Naive thymus-derived CD4-positive, alpha-beta T cell (primary cell): ENCODE measurements around the gene ADORA1. TPM values are rescaled to one million over a fixed set of nuclear protein-coding genes. Genes with fewer than 3 reads are reported as not detected.

ENCODE experiments used
- ATAC-seq: fragments of 150-1000 bp; cut with Tn5 transposase; 2 replicates; pipeline ENCODE4 v1.10.0; 2021; ENCODE audit warnings: mild to moderate bottlenecking, moderate library complexity
- CTCF ChIA-PET: fragments of 350-600 bp; sonication (Branson Sonifier 250); formaldehyde crosslinking; loops from one replicate; lab custom pipeline; 2021; ENCODE audit warnings: antibody characterized with exemption; lab: Charles Lee
- POLR2A ChIA-PET: fragments of 350-600 bp; sonication (Branson Sonifier 250); formaldehyde crosslinking; loops from one replicate; lab custom pipeline; 2021; ENCODE audit warnings: antibody characterized with exemption, inconsistent platforms; lab: Charles Lee
- DNase-seq, 9 donors: peaks; one replicate each; pipeline versions ENCODE4 v3.0.0 to v3.0.0-alpha.2; 2020 to 2022; ENCODE audit warnings: mixed read lengths in 1 of 9
- H3K27ac ChIP-seq: one replicate; pipeline ENCODE4 v1.7.0; 2013; ENCODE audit warnings: mild to moderate bottlenecking, low read depth, low read length, moderate library complexity
- H3K27me3 ChIP-seq, 2 donors: one replicate each; pipeline ENCODE4 v1.7.0; 2013; ENCODE audit warnings: low read length in 2 of 2, mild to moderate bottlenecking in 2 of 2, moderate library complexity in 2 of 2; ENCODE audit not compliant: control insufficient read depth in 2 of 2, insufficient read depth in 2 of 2
- H3K36me3 ChIP-seq, 3 experiments: 1 replicate in 2 of 3; 2 replicates in 1 of 3; pipeline ENCODE4 v1.7.0; 2013; ENCODE audit warnings: low read length in 3 of 3, mild to moderate bottlenecking in 3 of 3, moderate library complexity in 1 of 3; ENCODE audit not compliant: insufficient read depth in 3 of 3, control insufficient read depth in 2 of 3
- H3K4me1 ChIP-seq, 2 donors: one replicate each; pipeline ENCODE4 v1.7.0; 2013; ENCODE audit warnings: low read length in 2 of 2, mild to moderate bottlenecking in 2 of 2, moderate library complexity in 1 of 2; ENCODE audit not compliant: control insufficient read depth in 2 of 2, insufficient read depth in 2 of 2
- H3K4me3 ChIP-seq: 2 replicates; pipeline ENCODE4 v1.7.0; 2013; ENCODE audit warnings: mild to moderate bottlenecking, low read length
- H3K9me3 ChIP-seq, 3 experiments: 1 replicate in 2 of 3; 2 replicates in 1 of 3; pipeline ENCODE4 v1.7.0; 2013; ENCODE audit warnings: low read length in 3 of 3; ENCODE audit not compliant: control insufficient read depth in 2 of 3
- H3K27ac Mint-ChIP-seq, 9 donors: one replicate each; pipeline ENCODE4 v1.8.0; 2020 to 2022; ENCODE audit warnings: mixed read lengths in 9 of 9, mild to moderate bottlenecking in 8 of 9, moderate library complexity in 5 of 9, inconsistent platforms in 2 of 9
- H3K27me3 Mint-ChIP-seq, 5 donors: one replicate each; pipeline ENCODE4 v1.8.0; 2021 to 2022; ENCODE audit warnings: mixed read lengths in 5 of 5, mild to moderate bottlenecking in 1 of 5
- H3K36me3 Mint-ChIP-seq, 5 donors: one replicate each; pipeline ENCODE4 v1.8.0; 2020 to 2022; ENCODE audit warnings: mixed read lengths in 5 of 5, mild to moderate bottlenecking in 3 of 5, inconsistent platforms in 1 of 5
- H3K4me1 Mint-ChIP-seq, 7 donors: one replicate each; pipeline ENCODE4 v1.8.0; 2020 to 2022; ENCODE audit warnings: mixed read lengths in 7 of 7, mild to moderate bottlenecking in 3 of 7, inconsistent platforms in 1 of 7
- H3K4me3 Mint-ChIP-seq, 10 donors: one replicate each; pipeline ENCODE4 v1.8.0; 2020 to 2022; ENCODE audit warnings: mild to moderate bottlenecking in 10 of 10, mixed read lengths in 10 of 10, moderate library complexity in 6 of 10, inconsistent platforms in 2 of 10
- H3K9me3 Mint-ChIP-seq, 11 donors: one replicate each; pipeline ENCODE4 v1.8.0; 2020 to 2022; ENCODE audit warnings: mixed read lengths in 11 of 11, mild to moderate bottlenecking in 4 of 11, inconsistent platforms in 1 of 11, moderate library complexity in 1 of 11
- intact Hi-C, 2 donors: fragments of 100-400 bp; cut with micrococcal nuclease; formaldehyde crosslinking; loops; one replicate each; pipeline ENCODE4 v1.15.1; 2023
- polyA plus RNA-seq, 2 donors: library from polyadenylated mRNA; unstranded; fragments of 300-500 nt; fragmentation: Illumina TruSeq; gene quantifications; one replicate each; pipeline ENCODE4 v1.2.3, GENCODE V29; 2021
- total RNA-seq, 6 experiments: library from RNA in 5 of 6; stranded (reverse) in 5 of 6; gene quantifications; 1 replicate in 5 of 6; 2 replicates in 1 of 6; pipeline ENCODE4 v1.2.3 and lab custom pipeline; 2021 to 2026

Gene ADORA1
- total and polyA plus RNA-seq, 7 experiments from 2014 or later: 0.44 TPM; not detected in 6

DNA sequence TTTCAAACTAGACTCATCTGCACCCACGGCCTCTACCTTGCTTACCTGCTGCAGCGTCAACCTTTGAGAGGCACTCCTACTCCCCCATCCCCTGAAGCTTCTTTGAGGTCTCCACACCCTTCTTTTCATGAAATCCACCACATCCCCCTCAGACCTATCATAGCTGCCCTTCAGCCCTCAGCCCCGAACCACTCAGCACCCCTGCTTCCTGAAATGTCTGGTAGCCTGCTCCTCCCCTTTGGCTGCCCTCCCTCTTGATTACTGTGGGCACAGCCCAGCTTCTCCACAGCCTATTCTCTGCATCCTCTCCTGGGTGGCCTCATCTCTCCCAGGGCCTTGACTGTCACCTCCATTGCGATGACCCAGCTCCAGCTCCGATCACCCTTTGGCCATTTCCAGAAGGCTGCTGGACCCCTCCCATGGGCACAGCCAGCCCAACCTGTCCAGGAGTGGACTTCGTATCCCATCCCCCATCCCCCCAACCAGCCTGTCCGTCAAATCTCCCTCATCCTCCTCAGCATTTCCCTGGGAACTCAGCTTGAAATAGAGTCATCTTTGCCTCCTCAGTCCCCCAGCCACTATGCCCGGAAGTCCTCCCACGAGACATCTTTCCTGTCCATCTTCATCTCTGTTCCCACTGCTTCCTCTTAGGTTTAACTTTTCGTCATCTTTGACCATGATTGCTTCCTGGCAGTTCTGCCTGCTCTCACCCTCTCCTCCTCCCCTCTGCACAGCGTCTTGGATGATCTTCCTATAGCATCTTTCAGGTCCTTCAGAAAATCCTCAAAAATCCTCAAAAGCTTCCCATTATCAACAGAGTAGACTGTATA lies 6.1 kb upstream of the ADORA1 start:
- CTCF ChIA-PET: no interaction called here
- Mint-ChIP-seq H3K27ac (no peak overlapping the region), H3K4me3 (peak overlapping the region in 1 of 10 donors; percentile 30), H3K27me3 (peaks cover 57 to 90% (median 77%) of the 10 kb centered on the region in 5 donors), H3K9me3 (peaks cover 0 to 2% (median 0%) of the 10 kb centered on the region in 11 donors), H3K4me1 (peaks cover 0 to 12% (median 0%) of the 10 kb centered on the region in 7 donors), H3K36me3 (peaks cover 0 to 4% (median 0%) of the 10 kb centered on the region in 5 donors)
- POLR2A ChIA-PET: no interaction called here
- Histone ChIP-seq H3K4me1 (no peaks in the 10 kb centered on the region), H3K4me3 (no peak overlapping the region), H3K27me3 (peaks cover under 1 to 6% of the 10 kb centered on the region in 2 donors), H3K36me3 (no peaks in the 10 kb centered on the region), H3K9me3 (no peaks in the 10 kb centered on the region), H3K27ac (no peak overlapping the region)
- DNase-seq (peak in 1 of 9 donors; percentile 4), ATAC-seq (no peak)
- intact Hi-C loops: no loop called here

DNA sequence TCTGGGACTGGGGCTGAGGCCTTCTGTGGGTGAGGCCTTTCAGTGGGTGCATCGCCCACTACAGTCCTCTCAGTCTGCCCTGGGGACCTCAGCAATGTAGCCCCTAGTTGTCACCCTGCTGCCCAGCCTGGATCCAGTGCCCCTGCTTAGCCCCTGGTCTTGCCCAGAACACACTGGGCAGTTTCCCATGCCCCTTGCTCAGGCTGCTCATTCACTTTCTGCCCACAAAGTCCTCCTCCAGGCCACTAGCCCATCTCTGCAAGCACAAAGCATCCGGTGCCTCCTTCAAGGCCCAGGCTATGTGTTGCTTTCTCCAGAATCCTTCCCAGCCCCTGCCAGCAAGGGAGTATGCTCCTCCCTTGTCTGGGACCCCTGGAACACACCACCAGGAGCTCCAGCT lies 5.4 kb upstream of the ADORA1 start:
- ChIA-PET POLR2A (no interaction called here), CTCF (no interaction called here)
- peaks cover 59 to 91% (median 79%) of the 10 kb centered on the region in 5 donors for H3K27me3 Mint-ChIP-seq
- H3K4me1 Mint-ChIP-seq: peaks cover 5 to 16% (median 6%) of the 10 kb centered on the region in 7 donors
- DNase-seq (peak in 1 of 9 donors; percentile 17), ATAC-seq (no peak)
- intact Hi-C loops: no loop called here
- no peak overlapping the region for H3K4me3 Mint-ChIP-seq
- Histone ChIP-seq H3K4me3 (no peak overlapping the region), H3K4me1 (no peaks in the 10 kb centered on the region), H3K27ac (no peak overlapping the region), H3K36me3 (no peaks in the 10 kb centered on the region), H3K9me3 (no peaks in the 10 kb centered on the region), H3K27me3 (peaks cover 6 to 8% of the 10 kb centered on the region in 2 donors)
- H3K27ac Mint-ChIP-seq: peak overlapping the region in 1 of 9 donors; percentile 32
- H3K36me3 Mint-ChIP-seq: peaks cover 0 to 5% (median 0%) of the 10 kb centered on the region in 5 donors
- peaks cover 0 to 2% (median 0%) of the 10 kb centered on the region in 11 donors for H3K9me3 Mint-ChIP-seq

DNA sequence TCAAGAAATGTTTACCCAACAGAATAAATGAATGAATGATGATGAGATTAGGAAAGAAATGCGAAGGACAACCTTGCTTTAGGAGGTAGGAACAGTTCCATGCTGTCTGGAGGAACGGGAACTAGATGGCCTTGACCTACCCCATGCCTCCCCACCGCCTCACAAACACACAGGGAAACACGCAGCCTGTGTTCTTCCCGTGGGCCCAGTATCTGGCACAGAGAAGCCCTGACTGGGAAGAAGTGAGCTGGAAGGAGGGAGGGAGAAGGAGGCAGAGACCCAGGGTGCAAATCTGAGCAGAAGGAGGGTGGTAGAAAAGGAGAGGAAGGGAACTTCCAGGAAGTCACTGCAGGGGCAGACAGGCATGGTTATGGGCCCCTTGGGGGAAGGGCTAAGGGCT lies 3.5 kb upstream of the ADORA1 start:
- Mint-ChIP-seq H3K27me3 (peaks cover 55 to 91% (median 70%) of the 10 kb centered on the region in 5 donors), H3K27ac (no peak overlapping the region), H3K4me3 (no peak overlapping the region), H3K36me3 (peaks cover 0 to 7% (median 0%) of the 10 kb centered on the region in 5 donors), H3K9me3 (peaks cover 0 to 2% (median 0%) of the 10 kb centered on the region in 11 donors), H3K4me1 (peaks cover 7 to 25% (median 11%) of the 10 kb centered on the region in 7 donors)
- intact Hi-C loops: no loop called here
- Histone ChIP-seq H3K27me3 (peaks cover 0 to 12% of the 10 kb centered on the region in 2 donors), H3K4me1 (no peaks in the 10 kb centered on the region), H3K9me3 (no peaks in the 10 kb centered on the region), H3K4me3 (no peak overlapping the region), H3K27ac (no peak overlapping the region), H3K36me3 (no peaks in the 10 kb centered on the region)
- DNase-seq (peak in 1 of 9 donors; percentile 12), ATAC-seq (no peak)
- ChIA-PET POLR2A (no interaction called here), CTCF (no interaction called here)

DNA sequence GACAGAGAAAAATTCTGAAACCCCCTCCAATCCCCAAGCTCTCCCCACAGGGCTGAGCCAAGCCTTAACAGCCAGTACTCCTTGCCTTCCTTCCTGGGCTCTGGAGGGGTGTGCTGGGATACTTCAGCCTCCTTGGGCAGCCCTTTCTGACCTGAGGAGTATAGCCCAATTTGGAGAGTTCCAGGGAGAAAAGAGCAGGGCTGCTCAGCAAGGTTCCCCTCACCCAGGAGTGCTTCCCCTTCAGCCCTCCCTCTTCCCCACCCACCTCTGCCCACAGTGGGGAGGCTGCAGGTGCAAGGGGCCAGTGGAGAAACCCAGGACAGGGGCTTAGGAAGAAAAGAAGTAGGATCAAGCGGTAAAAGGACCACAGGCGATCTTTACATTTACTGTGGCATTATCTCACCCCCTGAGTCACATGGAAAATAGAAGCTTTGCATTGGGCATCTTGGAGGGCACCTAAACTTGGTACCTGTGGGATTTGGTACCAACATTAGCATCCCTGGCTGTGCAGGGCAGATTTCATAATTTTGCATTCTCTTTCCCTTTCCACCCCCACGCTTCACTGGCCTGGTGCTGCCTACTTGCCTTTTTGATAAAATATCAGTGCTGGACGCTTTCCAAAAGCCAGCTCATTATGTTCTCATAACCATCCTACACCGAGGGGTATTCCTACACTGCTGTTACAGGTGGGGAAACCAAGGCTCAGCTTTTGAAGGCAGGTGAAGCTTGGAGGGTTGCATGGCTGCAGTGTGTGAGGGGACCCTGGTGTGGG lies 2.8 kb upstream of the ADORA1 start:
- H3K4me1 ChIP-seq: no peaks in the 10 kb centered on the region
- no peak for ATAC-seq
- no peak overlapping the region for H3K4me3 ChIP-seq
- H3K4me1 Mint-ChIP-seq: peaks cover 7 to 25% (median 11%) of the 10 kb centered on the region in 7 donors
- no peak overlapping the region for H3K27ac ChIP-seq
- POLR2A ChIA-PET: no interaction called here
- H3K4me3 Mint-ChIP-seq: no peak overlapping the region
- no peaks in the 10 kb centered on the region for H3K9me3 ChIP-seq
- H3K9me3 Mint-ChIP-seq: peaks cover 0 to 2% (median 0%) of the 10 kb centered on the region in 11 donors
- DNase-seq: peak in 1 of 9 donors; percentile 8
- CTCF ChIA-PET: no interaction called here
- intact Hi-C loops: no loop called here
- H3K36me3 Mint-ChIP-seq: peaks cover 0 to 7% (median 0%) of the 10 kb centered on the region in 5 donors
- H3K36me3 ChIP-seq: no peaks in the 10 kb centered on the region
- peaks cover 59 to 91% (median 73%) of the 10 kb centered on the region in 5 donors for H3K27me3 Mint-ChIP-seq
- peaks cover 0 to 12% of the 10 kb centered on the region in 2 donors for H3K27me3 ChIP-seq
- no peak overlapping the region for H3K27ac Mint-ChIP-seq

GRCh38 chr1:203126151-203126865 lies 1.2 kb upstream of the ADORA1 start:
- Histone ChIP-seq H3K9me3 (no peaks in the 10 kb centered on the region), H3K4me1 (no peaks in the 10 kb centered on the region), H3K27me3 (peaks cover 0 to 12% of the 10 kb centered on the region in 2 donors), H3K27ac (no peak overlapping the region), H3K4me3 (no peak overlapping the region), H3K36me3 (no peaks in the 10 kb centered on the region)
- Mint-ChIP-seq H3K4me3 (peak overlapping the region in 4 of 10 donors; percentile 4 to 74 (median 64)), H3K36me3 (peaks cover 0 to 7% (median 0%) of the 10 kb centered on the region in 5 donors), H3K27ac (no peak overlapping the region), H3K4me1 (peaks cover 7 to 22% (median 11%) of the 10 kb centered on the region in 7 donors), H3K9me3 (peaks cover 0 to 2% (median 0%) of the 10 kb centered on the region in 11 donors), H3K27me3 (peaks cover 54 to 77% (median 63%) of the 10 kb centered on the region in 5 donors)
- DNase-seq (peak in 1 of 9 donors; percentile 13), ATAC-seq (no peak)
- ChIA-PET CTCF (no interaction called here), POLR2A (no interaction called here)
- intact Hi-C loops: no loop called here
